SK-N-SH (cell line): ENCODE results near the gene ZNF462. TPM values are rescaled to one million over a fixed set of nuclear protein-coding genes. Genes with fewer than 3 reads are reported as not detected.

Experiments
- CTCF ChIA-PET: fragments of 300-600, 350-600 bp; formaldehyde crosslinking; extraction: SDS; loops from one replicate; lab custom pipeline; 2021; lab: Yijun Ruan, JAX
- POLR2A ChIA-PET: fragments of 350-600 bp; sonication (Branson Sonifier 250); formaldehyde crosslinking; extraction: SDS; loops from one replicate; lab custom pipeline; 2020; ENCODE audit warnings: antibody characterized with exemption, inconsistent platforms; lab: Yijun Ruan, JAX
- DNase-seq: peaks from one replicate; pipeline ENCODE4 v3.0.0; 2012
- H2AFZ ChIP-seq: fragments of 200-600 bp; sonication (generic); 2 replicates; pipeline ENCODE4 v1.8.1; 2016; ENCODE audit warnings: antibody characterized with exemption, mild to moderate bottlenecking, low read depth
- H3F3A ChIP-seq: fragments of 200-600 bp; sonication (generic); replicated peaks from 2 replicates; pipeline ENCODE3; 2016; ENCODE audit warnings: antibody characterized with exemption, mild to moderate bottlenecking; ENCODE audit not compliant: insufficient read depth
- H3K27ac ChIP-seq, 2 experiments: fragments of 200-500 bp in 1 of 2; fragments of 200-600 bp in 1 of 2; sonication (Bioruptor generic) in 1 of 2; sonication (generic), shearing (Covaris generic) in 1 of 2; 2 replicates each; pipeline versions ENCODE4 v1.5.1 to v1.6.1; 2014 to 2016; ENCODE audit warnings: low read depth in 2 of 2, inconsistent platforms in 1 of 2, low read length in 1 of 2, mild to moderate bottlenecking in 1 of 2, mixed read lengths in 1 of 2
- H3K27me3 ChIP-seq: fragments of 200-600 bp; sonication (generic), shearing (Covaris generic); 2 replicates; pipeline ENCODE4 v1.6.1; 2016; ENCODE audit warnings: mixed run types; ENCODE audit not compliant: insufficient read depth
- H3K36me3 ChIP-seq, 2 experiments: fragments of 200-500 bp in 1 of 2; fragments of 200-600 bp in 1 of 2; sonication (Bioruptor generic) in 1 of 2; sonication (generic) in 1 of 2; replicated peaks in 1 of 2; 2 replicates each; pipeline versions ENCODE3 to v1.5.1; 2014 to 2016; ENCODE audit warnings: low read length in 1 of 2, mild to moderate bottlenecking in 1 of 2; ENCODE audit not compliant: insufficient read depth in 2 of 2, control insufficient read depth in 1 of 2
- H3K4me1 ChIP-seq, 2 experiments: fragments of 200-500 bp in 1 of 2; fragments of 200-600 bp in 1 of 2; sonication (Bioruptor generic) in 1 of 2; sonication (generic), shearing (Covaris generic) in 1 of 2; 2 replicates each; pipeline versions ENCODE4 v1.5.1 to v1.6.1; 2014 to 2016; ENCODE audit warnings: low read depth in 1 of 2, low read length in 1 of 2, mixed run types in 1 of 2; ENCODE audit not compliant: insufficient read depth in 2 of 2, control insufficient read depth in 1 of 2
- H3K4me2 ChIP-seq: fragments of 200-600 bp; sonication (generic), shearing (Covaris generic); 2 replicates; pipeline ENCODE4 v1.6.1; 2017; ENCODE audit warnings: mixed run types
- H3K4me3 ChIP-seq, 2 experiments: fragments of 200-500 bp in 1 of 2; fragments of 200-600 bp in 1 of 2; sonication (Bioruptor generic) in 1 of 2; sonication (generic), shearing (Covaris generic) in 1 of 2; 2 replicates each; pipeline versions ENCODE4 v1.5.1 to v1.8.1; 2014 to 2016; ENCODE audit warnings: low read depth in 2 of 2, inconsistent platforms in 1 of 2, low read length in 1 of 2, mild to moderate bottlenecking in 1 of 2, mixed read lengths in 1 of 2, moderate library complexity in 1 of 2
- H3K79me2 ChIP-seq: fragments of 200-600 bp; sonication (generic); 2 replicates; pipeline ENCODE4 v1.8.1; 2017; ENCODE audit warnings: mild to moderate bottlenecking; ENCODE audit not compliant: insufficient read depth
- H3K9ac ChIP-seq: fragments of 200-600 bp; sonication (generic); 2 replicates; pipeline ENCODE4 v1.6.1; 2017; ENCODE audit warnings: mixed run types
- H3K9me2 ChIP-seq: fragments of 200-600 bp; sonication (generic); 2 replicates; pipeline ENCODE4 v1.6.1; 2017; ENCODE audit warnings: mixed run types
- H3K9me3 ChIP-seq: fragments of 200-600 bp; sonication (generic); 2 replicates; pipeline ENCODE4 v1.6.1; 2017; ENCODE audit warnings: mixed run types, mild to moderate bottlenecking, moderate library complexity
- H4K20me1 ChIP-seq: fragments of 200-600 bp; sonication (generic); 2 replicates; pipeline ENCODE4 v1.6.1; 2017; ENCODE audit warnings: mild to moderate bottlenecking, mixed run types; ENCODE audit not compliant: insufficient read depth
- EZH2phosphoT487 ChIP-seq: fragments of 200-600 bp; sonication (generic); IDR thresholded peaks from 2 replicates; pipeline ENCODE4 v1.6.1; 2017; ENCODE audit warnings: low read depth, mixed run types, mild to moderate bottlenecking, antibody characterized with exemption, moderate library complexity, borderline replicate concordance
- FOSL2 ChIP-seq: IDR thresholded peaks from 2 replicates; pipeline ENCODE4 v1.4.0; 2012; ENCODE audit warnings: low read depth, mild to moderate bottlenecking, moderate library complexity, borderline replicate concordance
- IRF3 ChIP-seq: fragments of 150-350 bp; IDR thresholded peaks from 2 replicates; pipeline ENCODE4 v1.6.1; 2016; ENCODE audit warnings: mild to moderate bottlenecking, low read depth, low read length
- MAX ChIP-seq: IDR thresholded peaks from 2 replicates; pipeline ENCODE4 v1.4.0; 2012; ENCODE audit warnings: low read depth
- MXI1 ChIP-seq: IDR thresholded peaks from 2 replicates; pipeline ENCODE4 v1.6.1; 2012; ENCODE audit warnings: mild to moderate bottlenecking, low read depth, low read length, improper control_type of control experiment
- RAD21 ChIP-seq: IDR thresholded peaks from 2 replicates; pipeline ENCODE4 v1.6.1; 2012; ENCODE audit warnings: mild to moderate bottlenecking, low read length
- RCOR1 ChIP-seq: fragments of 150-350 bp; IDR thresholded peaks from 2 replicates; pipeline ENCODE4 v1.6.1; 2017; ENCODE audit warnings: antibody characterized with exemption, low read length
- REST ChIP-seq: IDR thresholded peaks from 2 replicates; pipeline ENCODE4 v1.6.1; 2012; ENCODE audit warnings: mild to moderate bottlenecking, low read depth, low read length, moderate library complexity
- RXRA ChIP-seq: IDR thresholded peaks from 2 replicates; pipeline ENCODE4 v1.4.0; 2012; ENCODE audit warnings: low read depth, mild to moderate bottlenecking, borderline replicate concordance
- SIN3A ChIP-seq: IDR thresholded peaks from 2 replicates; pipeline ENCODE4 v1.6.1; 2012; ENCODE audit warnings: low read depth, mild to moderate bottlenecking, low read length, moderate library complexity, borderline replicate concordance
- SMC3 ChIP-seq: IDR thresholded peaks from 2 replicates; pipeline ENCODE4 v1.6.1; 2012; ENCODE audit warnings: low read depth, low read length, improper control_type of control experiment
- TAF1 ChIP-seq: IDR thresholded peaks from 2 replicates; pipeline ENCODE4 v1.6.1; 2012; ENCODE audit warnings: low read depth, mild to moderate bottlenecking, low read length, moderate library complexity, borderline replicate concordance
- TCF12 ChIP-seq: IDR thresholded peaks from 2 replicates; pipeline ENCODE4 v1.4.0; 2012
- TEAD4 ChIP-seq: IDR thresholded peaks from 2 replicates; pipeline ENCODE4 v1.4.0; 2012; ENCODE audit warnings: mild to moderate bottlenecking, borderline replicate concordance; ENCODE audit not compliant: insufficient read depth
- USF1 ChIP-seq: IDR thresholded peaks from 2 replicates; pipeline ENCODE4 v1.4.0; 2012; ENCODE audit warnings: low read depth, borderline replicate concordance
- WGBS: methylation state at CpG from one replicate; pipeline ENCODE4 v1.1.6; 2017; ENCODE audit warnings: low lambda C conversion rate; 5-methylcytosine and 5-hydroxymethylcytosine counted together
- polyA plus RNA-seq, 3 experiments: library from polyadenylated mRNA; depleted of rRNA; stranded (reverse); fragments of >200 nt; gene quantifications; 2 replicates each; pipeline ENCODE4 v1.2.3, GENCODE V29; 2012

The ZNF462 gene
- polyA plus RNA-seq, 1 of the 3 experiments (the other 2 are of a cell fraction): 5.2 TPM

- 2% methylated on average over 15 of the region's 15 CpGs for WGBS
- H3K9me2 ChIP-seq: no peaks in the 10 kb centered on the region
- TF ChIP-seq TCF12 (no peak), RCOR1 (no peak), USF1 (no peak), RXRA (no peak), REST (no peak), TAF1 (no peak), FOSL2 (no peak), IRF3 (no peak), SIN3A (no peak)
- no peaks in the 10 kb centered on the region for H4K20me1 ChIP-seq
- no peaks in the 10 kb centered on the region for H3K36me3 ChIP-seq
- ChIA-PET POLR2A (no interaction called here), CTCF (interaction anchor here (0.9 to 3.6 kb wide), 14 partner anchors 8 to 1021 kb away, joined by 3 to 21 read pairs (median 4); no protein-coding TSS in a partner anchor)
- peak; percentile 43 for DNase-seq
- H3K4me1 ChIP-seq: no peaks in the 10 kb centered on the region; a peak in 2 of 4 replicates
- H3K9ac ChIP-seq: peak overlapping the region; percentile 94
- H3K27ac ChIP-seq: peak overlapping the region; percentile 84 to 96
- H3K4me2 ChIP-seq: peak overlapping the region; percentile 93
- no peaks in the 10 kb centered on the region for H3K9me3 ChIP-seq
- H3K4me3 ChIP-seq: peak overlapping the region; percentile 64 to 91
- H3K79me2 ChIP-seq: peaks cover 31% of the 10 kb centered on the region
- H3K27me3 ChIP-seq: no peaks in the 10 kb centered on the region; the same call in 1 of the 2 replicates
- peak overlapping the region; percentile 98 for H2AFZ ChIP-seq
- peaks cover 13% of the 10 kb centered on the region for H3F3A ChIP-seq
Observed at GRCh38 chr9:106861640-106862109, 1.3 kb upstream of the ZNF462 start.

GRCh38 chr9:106862110-106862820, 701 bp upstream of the ZNF462 start:
- no peaks in the 10 kb centered on the region for H4K20me1 ChIP-seq
- H3K9me3 ChIP-seq: no peaks in the 10 kb centered on the region
- peak overlapping the region; percentile 93 for H3K4me2 ChIP-seq
- CTCF ChIA-PET: interaction anchor here (0.6 to 3.6 kb wide), 16 partner anchors 9 to 1021 kb away, joined by 3 to 21 read pairs (median 4); no protein-coding TSS in a partner anchor
- peak overlapping the region; percentile 64 to 91 for H3K4me3 ChIP-seq
- peak overlapping the region; percentile 94 for H3K9ac ChIP-seq
- no peaks in the 10 kb centered on the region; the same call in 1 of the 2 replicates for H3K27me3 ChIP-seq
- TF ChIP-seq MAX: peak; percentile 53; the same call in 1 of the 2 replicates
- TF ChIP-seq EZH2phosphoT487: no peak
- TF ChIP-seq TEAD4: no peak
- peak; percentile 90 for TF ChIP-seq MXI1
- 0 out of 2 replicates have a peak, but pooled peaks have one; percentile 16 for TF ChIP-seq RAD21
- TF ChIP-seq SMC3: peak; percentile 13; the same call in 1 of the 2 replicates
- TF ChIP-seq REST: 0 out of 2 replicates have a peak, but pooled peaks have one; percentile 7
- H3K9me2 ChIP-seq: no peaks in the 10 kb centered on the region
- H2AFZ ChIP-seq: peak overlapping the region; percentile 98
- peak overlapping the region; percentile 84 to 96 for H3K27ac ChIP-seq
- WGBS: 3% methylated on average over 32 of the region's 32 CpGs
- POLR2A ChIA-PET: no interaction called here
- DNase-seq: peak; percentile 73
- H3K4me1 ChIP-seq: no peaks in the 10 kb centered on the region; a peak in 2 of 4 replicates
- no peaks in the 10 kb centered on the region for H3K36me3 ChIP-seq
- H3F3A ChIP-seq: peaks cover 13% of the 10 kb centered on the region
- peaks cover 37% of the 10 kb centered on the region for H3K79me2 ChIP-seq
